HG03378 (cell line): ENCODE measurements around the gene RBM23.
A peak's percentile ranks its signal among the peaks of the same experiment; 100 is the strongest.
"Not testable (repeated sequence)": the region's sequence is repeated elsewhere in the genome, so short reads cannot be mapped to it uniquely, and the experiment has no call there.

ENCODE experiments used
- ATAC-seq: cut with Tn5 transposase; IDR thresholded peaks from one replicate; pipeline ENCODE4 v1.9.1; 2021; ENCODE audit warnings: mild to moderate bottlenecking, moderate library complexity; ENCODE audit not compliant: unreplicated experiment

The RBM23 gene

GRCh38 chr14:22920697-22921096, 1.7 kb upstream of the RBM23 start:
- ATAC-seq: no peak

GRCh38 chr14:22919601-22919921, 612 bp upstream of the RBM23 start:
- ATAC-seq: peak; percentile 5

DNA sequence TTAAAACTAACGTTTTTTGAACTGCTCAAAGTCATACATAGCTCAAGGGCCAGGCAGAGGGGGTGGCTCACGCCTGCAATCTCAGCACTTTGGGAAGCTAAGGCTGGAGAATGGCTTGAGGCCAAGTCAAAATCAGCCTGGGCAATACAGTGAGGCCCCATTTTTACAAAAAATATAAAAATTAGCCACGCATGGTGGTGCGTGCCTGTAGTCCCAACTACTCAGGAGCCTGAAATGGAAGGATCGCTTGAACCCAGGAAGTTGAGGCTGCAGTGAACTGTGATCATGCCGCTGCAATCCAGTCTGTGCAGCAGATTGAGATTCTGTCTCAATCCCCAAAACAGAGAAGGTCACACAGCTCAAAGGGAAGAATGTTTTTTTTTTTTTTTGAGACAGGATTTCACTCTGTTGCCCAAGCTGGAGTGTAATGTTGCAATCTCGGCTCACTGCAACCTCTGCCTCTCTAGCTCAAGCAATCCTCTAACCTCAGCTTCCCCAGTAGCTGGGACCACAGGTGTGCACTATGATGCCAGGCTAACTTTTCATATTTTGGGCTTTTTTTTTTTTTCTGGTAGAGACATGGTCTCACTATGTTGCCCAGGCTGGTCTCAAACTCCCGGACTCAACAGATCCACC, 2.9 kb downstream of the RBM23 start:
- ATAC-seq: no peak

DNA sequence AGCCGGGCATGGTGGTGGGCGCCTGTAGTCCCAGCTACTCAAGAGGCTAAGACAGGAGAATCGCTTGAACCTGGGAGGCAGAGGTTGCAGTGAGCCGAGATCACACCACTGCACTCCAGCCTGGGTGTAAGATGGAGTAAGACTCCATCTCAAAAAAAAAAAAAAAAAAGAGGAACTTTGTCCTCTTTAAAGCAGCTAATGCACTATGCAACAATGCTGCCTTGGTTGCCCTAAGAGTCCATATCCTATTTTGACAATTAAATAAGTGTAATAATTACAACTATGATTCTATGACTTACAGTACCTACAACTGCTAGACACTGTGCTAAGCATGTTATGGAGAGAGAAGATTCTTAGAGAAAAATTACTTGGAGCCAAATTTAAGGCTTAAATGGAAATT, 4.1 kb downstream of the RBM23 start:
- ATAC-seq: not testable (repeated sequence)

- no peak for ATAC-seq
Measured at GRCh38 chr14:22910916-22911315, 8.0 kb downstream of the RBM23 start.

DNA sequence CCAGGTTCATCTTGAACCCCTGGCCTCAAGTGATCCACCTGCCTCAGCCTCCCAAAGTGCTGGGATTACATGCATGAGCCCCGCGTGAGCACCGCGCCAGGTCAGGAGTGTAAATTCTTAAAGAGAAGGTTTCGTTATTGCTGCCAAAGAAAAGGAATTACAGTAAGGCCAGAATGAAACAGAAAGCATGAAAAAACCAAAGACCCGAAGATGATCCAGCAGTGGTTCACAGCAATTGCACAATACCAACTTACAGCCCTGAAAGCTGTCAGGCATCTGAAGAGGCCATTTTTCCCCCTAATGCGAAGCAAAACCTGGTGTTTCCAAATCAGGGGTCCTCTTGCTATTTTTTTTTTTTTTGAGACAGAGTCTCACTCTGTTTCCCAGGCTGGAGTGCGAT, 10.3 kb downstream of the RBM23 start:
- no peak for ATAC-seq

DNA sequence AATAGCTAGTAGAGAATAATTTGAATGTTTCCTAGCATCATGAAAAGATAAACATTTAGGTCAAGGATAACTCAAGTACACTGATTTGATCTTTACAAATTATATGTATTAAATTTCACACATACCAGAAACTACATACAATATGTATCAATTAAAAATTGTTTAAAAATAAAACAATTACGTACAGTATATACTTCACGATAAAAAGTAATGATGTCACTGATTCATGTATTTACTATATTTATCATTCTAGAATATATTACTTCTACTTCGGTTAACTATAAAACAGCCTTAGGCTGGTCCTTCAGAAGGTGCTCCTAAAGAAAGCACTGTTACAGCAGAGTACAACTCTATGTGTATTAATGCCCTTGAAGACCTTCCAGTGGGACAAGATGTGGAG, 11.5 kb downstream of the RBM23 start:
- no peak for ATAC-seq

GRCh38 chr14:22906073-22906472, 12.9 kb downstream of the RBM23 start:
- ATAC-seq: no peak

GRCh38 chr14:22905627-22906026, 13.3 kb downstream of the RBM23 start:
- ATAC-seq: no peak

GRCh38 chr14:22903742-22904087, 15.2 kb downstream of the RBM23 start:
- ATAC-seq: no peak

DNA sequence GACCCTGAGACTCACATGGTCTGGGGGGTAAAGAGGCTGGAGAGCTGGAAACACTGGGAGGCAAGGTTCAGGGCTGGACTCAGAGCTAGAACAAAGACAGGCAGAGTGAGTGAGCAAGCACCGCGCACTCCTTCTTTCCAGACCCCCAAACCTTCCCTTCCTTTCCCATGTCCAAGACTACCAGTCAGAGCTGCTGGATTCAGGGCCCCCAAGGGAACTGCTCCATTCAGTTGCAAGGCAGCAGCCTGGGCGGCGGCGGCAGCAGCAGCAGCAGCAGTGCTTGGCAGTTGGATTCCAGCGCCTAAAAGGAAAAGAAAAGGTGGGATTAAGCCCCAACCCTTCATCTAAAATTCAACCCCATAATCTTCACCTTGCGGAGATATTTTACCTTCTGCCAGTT, 17.1 kb downstream of the RBM23 start:
- no peak for ATAC-seq

DNA sequence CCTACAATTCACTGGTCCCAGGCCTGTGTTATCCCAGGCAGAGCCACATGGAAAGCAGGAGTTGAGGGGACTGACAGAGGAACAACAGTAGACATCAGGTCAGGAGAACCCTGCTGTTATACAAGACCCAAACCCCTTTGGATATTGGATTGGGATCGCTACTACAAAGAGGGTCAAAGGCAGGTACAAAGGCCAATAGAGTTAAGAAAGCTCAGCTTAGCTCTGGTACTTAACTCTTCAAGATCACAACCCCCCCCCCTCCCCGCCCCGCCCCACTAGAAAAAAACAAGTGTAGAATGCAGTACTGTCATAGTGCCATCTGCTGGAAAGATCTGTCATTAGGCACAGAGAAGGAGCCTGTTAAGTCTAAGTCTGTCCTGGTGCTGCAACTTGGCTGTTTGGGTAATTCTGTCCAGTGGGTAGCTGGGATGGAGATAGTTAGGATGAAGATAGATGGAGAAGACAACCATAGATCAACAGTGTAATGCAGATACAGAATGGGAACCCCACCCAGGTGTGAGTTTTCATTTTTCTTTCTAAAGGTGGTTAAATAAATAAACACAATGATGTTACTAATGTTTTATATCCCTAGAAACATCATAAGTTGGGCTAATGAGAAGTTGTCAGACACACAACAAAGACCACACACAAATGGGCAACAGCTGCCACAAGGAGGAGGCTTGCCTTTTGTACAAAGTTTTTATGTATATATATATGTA, 18.7 kb downstream of the RBM23 start:
- no peak for ATAC-seq

DNA sequence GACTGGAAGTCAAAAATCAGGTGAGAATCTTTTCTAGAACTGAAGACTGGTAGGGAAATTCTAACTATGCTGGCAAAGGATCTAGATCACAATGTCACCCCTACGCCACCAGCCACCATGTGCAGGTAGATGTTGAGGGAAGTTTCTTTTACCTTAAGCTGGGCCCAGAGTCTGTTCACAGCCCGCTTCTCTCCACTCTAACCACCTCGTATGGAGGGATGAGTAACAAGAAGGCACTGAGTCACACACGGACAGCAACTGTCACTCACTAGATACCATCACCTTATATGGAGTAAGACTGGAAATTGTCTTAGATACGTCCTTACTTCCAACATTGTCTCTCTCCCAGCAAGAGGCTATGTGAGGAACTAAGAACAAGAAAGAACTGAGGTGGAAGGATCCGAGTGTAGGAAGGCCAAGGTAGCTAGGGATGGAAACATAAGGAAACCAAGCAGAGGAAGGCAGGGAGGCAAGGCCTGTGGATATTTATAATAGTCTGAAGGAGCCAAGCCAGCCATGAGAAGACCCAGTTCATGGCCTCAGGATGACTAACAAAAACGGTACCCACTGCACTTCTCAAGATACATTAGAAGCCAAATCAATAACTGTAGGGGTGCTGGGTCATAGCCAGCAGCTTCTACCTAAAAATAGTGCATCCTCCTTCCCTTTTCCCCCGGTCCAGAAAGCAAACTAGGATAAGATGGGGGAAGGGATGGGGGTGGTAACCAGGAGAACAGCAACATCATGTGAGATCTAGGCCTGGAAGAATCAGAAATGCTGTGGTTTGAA, 20.5 kb downstream of the RBM23 start:
- no peak for ATAC-seq

GRCh38 chr14:22897357-22897756, 21.6 kb downstream of the RBM23 start:
- ATAC-seq: no peak

- ATAC-seq: no peak
Measured at GRCh38 chr14:22896760-22897159, 22.2 kb downstream of the RBM23 start.

GRCh38 chr14:22896356-22896755, 22.6 kb downstream of the RBM23 start:
- no peak for ATAC-seq

DNA sequence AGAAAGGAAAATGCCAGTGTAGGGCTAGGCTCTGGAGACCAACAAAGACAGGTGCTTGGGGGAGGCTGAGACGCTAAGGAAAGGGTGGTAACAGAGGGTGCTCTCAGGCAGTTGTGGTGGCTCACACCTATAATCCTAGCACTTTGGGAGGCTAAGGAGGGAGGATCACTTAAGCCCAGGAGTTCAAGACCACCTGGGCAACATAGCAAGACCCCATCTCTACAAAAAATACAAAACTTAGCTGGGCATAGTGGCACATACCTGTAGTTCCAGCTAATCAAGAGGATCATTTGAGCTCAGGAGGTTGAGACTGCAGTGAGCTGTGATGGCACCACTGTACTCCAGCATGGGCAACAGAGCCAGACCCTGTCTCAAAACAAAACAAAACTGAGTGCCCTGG, 23.5 kb downstream of the RBM23 start:
- ATAC-seq: no peak

DNA sequence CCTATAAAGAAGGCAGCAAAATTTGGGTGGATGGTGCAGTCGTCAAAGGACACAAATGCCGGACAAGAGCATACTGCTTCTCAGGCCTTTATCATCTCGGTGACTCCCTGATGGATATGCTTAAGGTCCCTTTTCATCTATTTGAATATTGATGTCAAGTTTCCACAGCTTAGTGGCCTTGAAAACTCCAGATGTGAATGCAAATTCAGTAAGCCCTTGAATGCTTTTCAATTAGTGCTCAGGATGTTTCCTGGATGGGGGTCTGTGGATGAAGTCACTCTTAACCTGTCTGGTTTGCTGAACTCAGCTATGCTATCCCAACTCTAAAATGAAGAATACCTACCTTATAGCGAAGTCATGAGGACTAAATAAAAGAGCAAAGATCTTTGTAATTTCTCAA, 25.2 kb downstream of the RBM23 start:
- no peak for ATAC-seq

DNA sequence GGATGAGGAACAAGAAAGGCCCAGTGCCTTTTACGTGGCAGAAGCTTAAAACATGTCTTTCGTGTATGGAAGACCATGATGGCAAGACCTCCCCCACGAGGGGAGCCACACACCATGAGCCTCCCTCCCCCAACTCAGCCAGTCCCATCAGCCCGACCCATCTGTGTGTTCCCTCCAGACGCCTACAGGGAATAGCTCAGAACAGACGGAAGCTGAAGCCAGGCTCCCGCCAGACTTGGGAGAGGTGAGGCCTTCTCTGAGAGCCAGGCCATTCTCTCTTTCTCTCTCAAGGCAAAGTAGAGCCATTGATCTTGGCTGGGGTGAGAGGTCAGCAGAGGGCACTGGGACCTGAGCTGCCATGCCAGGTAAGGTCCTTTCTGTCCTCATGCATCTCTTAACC, 26.5 kb downstream of the RBM23 start:
- ATAC-seq: no peak

DNA sequence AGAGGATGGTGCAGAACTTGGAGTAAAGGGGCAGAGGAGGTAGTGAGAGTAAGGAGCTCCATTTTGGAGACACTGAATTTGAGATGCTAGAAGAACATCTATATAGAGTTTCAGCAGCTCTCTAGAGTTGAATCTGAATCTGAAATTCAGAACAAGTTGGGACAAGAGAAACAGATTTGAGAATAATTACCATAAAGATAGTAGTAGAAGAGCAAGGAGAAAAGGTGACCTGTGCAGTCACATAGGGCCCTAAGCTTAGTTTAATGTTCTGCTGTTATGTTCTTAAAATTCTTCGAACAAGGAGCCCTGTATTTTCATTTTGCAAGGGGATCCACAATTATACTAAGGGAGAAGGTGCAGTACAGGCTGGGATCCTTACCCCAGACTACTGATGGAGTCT, 28.5 kb downstream of the RBM23 start:
- ATAC-seq: no peak

- ATAC-seq: no peak
Measured at GRCh38 chr14:22888662-22889061, 30.3 kb downstream of the RBM23 start.

DNA sequence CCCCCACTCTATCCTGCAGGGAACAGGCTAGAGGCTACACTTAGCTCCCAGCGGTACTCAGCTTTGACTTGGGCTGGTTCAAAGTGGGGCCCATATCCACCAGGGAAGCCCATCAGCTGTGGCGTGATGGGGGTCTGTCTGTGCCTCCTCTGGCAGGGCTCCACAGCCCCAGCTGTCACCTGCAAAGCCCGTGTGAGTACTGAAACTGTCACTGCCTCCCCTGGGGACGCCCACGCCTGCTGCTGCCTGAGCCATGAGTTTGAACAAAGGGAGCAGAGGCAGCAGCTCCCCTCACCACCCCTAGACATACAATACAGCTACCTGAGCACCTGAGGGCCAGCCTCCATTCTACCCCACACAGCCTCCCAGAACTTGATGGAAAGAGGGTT, 31.0 kb downstream of the RBM23 start:
- ATAC-seq: peak; percentile 42
